Colonic mucosa (tissue), 4 donors: Measurements from ENCODE around the gene FOXC1. TPM values are rescaled to one million over a fixed set of nuclear protein-coding genes. Genes with fewer than 3 reads are reported as not detected.

ENCODE experiments used
- DNase-seq: peaks from one replicate; pipeline ENCODE4 v3.0.0-alpha.2; 2020
- H3K27ac ChIP-seq: fragments of 200-600 bp; one replicate; pipeline ENCODE4 v1.8.0; 2021
- H3K27me3 ChIP-seq: fragments of 200-600 bp; one replicate; pipeline ENCODE4 v1.8.0; 2021
- H3K36me3 ChIP-seq: fragments of 200-600 bp; one replicate; pipeline ENCODE4 v1.8.0; 2021
- H3K4me1 ChIP-seq: fragments of 200-600 bp; one replicate; pipeline ENCODE4 v1.8.0; 2021; ENCODE audit warnings: mild to moderate bottlenecking
- H3K4me3 ChIP-seq: fragments of 200-600 bp; one replicate; pipeline ENCODE4 v1.8.0; 2021
- H3K9ac ChIP-seq, 2 donors: one replicate each; pipeline ENCODE4 v1.7.0; 2013; ENCODE audit warnings: control low read depth in 2 of 2, low read depth in 2 of 2, low read length in 2 of 2
- H3K9me3 ChIP-seq: fragments of 200-600 bp; one replicate; pipeline ENCODE4 v1.8.0; 2021
- intact Hi-C: fragments of 100-400 bp; cut with DNase I; formaldehyde crosslinking; loops from one replicate; pipeline ENCODE4 v1.14.1; 2022
- total RNA-seq, 2 donors: library from RNA; stranded (reverse); fragmentation: NEBNext Ultra II Directional in 1 of 2; extraction: Animal tissue kit (Norgen Biotek cat#: 25700) in 1 of 2; gene quantifications; one replicate each; pipeline ENCODE4 v1.2.1, GENCODE V29; 2021
- TF ChIP-seq, protein P1 (sequence below): fragments of 200-600 bp; IDR thresholded peaks from one replicate; pipeline ENCODE4 v1.8.0; 2022; ENCODE audit warnings: antibody characterized with exemption, mild to moderate bottlenecking
- donor health status: healthy.
- donor health status: DM: no; HTN: no; CAD: no.
- donor health status: DM: no; HTN: no; CAD: no.

The FOXC1 gene
- total RNA-seq, 2 donors from 2014 or later: 0.69 to 1.5 TPM

DNA sequence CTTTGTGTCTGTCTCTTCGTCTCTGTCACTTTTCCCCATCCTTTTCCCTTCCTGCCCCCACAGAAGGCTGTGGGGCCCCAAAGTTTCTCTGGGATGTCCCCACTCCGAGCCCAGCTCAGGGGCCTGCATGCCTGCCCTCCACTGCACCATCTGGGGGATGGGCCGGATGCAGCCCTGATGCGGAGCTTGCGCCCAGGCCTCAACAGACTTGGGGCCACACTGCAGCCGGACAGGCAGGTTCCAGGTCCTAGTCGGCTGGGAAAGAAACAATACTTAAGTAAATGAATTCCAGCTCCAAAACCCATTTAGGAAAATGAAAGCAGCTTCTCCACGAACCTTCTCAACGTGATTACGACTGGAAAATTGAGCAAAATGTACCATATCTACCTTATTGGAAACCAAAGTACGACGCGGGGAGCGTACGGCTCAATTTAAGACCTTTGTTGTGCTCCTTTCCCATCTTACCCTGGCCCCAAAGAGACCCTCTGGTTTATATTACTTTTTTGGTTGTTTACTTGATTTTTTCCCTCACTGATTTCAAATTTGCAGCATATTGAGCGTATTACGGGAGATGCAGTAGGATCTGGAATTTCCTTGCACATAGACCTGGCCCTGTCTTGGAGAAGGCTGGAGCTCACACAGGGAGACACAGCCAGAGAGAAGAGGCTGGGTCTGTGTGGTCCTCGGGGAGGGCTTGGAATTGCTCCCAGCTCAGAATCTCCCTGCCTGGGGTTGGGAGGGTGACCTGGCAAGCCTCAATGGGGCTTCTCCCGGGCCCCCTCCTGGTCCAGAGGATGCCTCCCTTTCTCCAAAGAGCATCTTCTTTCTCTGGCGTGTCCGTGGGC is 8.0 kb downstream of the FOXC1 start:
- H3K4me3 ChIP-seq: no peak overlapping the region
- H3K27ac ChIP-seq: no peak overlapping the region
- no peaks in the 10 kb centered on the region for H3K4me1 ChIP-seq
- no peaks in the 10 kb centered on the region for H3K36me3 ChIP-seq
- no peak for DNase-seq
- H3K9me3 ChIP-seq: no peaks in the 10 kb centered on the region
- TF ChIP-seq, protein P1, sequence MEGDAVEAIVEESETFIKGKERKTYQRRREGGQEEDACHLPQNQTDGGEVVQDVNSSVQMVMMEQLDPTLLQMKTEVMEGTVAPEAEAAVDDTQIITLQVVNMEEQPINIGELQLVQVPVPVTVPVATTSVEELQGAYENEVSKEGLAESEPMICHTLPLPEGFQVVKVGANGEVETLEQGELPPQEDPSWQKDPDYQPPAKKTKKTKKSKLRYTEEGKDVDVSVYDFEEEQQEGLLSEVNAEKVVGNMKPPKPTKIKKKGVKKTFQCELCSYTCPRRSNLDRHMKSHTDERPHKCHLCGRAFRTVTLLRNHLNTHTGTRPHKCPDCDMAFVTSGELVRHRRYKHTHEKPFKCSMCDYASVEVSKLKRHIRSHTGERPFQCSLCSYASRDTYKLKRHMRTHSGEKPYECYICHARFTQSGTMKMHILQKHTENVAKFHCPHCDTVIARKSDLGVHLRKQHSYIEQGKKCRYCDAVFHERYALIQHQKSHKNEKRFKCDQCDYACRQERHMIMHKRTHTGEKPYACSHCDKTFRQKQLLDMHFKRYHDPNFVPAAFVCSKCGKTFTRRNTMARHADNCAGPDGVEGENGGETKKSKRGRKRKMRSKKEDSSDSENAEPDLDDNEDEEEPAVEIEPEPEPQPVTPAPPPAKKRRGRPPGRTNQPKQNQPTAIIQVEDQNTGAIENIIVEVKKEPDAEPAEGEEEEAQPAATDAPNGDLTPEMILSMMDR: no peak
- intact Hi-C loops: no loop called here
- no peak overlapping the region for H3K9ac ChIP-seq
- peaks cover 56% of the 10 kb centered on the region for H3K27me3 ChIP-seq

DNA sequence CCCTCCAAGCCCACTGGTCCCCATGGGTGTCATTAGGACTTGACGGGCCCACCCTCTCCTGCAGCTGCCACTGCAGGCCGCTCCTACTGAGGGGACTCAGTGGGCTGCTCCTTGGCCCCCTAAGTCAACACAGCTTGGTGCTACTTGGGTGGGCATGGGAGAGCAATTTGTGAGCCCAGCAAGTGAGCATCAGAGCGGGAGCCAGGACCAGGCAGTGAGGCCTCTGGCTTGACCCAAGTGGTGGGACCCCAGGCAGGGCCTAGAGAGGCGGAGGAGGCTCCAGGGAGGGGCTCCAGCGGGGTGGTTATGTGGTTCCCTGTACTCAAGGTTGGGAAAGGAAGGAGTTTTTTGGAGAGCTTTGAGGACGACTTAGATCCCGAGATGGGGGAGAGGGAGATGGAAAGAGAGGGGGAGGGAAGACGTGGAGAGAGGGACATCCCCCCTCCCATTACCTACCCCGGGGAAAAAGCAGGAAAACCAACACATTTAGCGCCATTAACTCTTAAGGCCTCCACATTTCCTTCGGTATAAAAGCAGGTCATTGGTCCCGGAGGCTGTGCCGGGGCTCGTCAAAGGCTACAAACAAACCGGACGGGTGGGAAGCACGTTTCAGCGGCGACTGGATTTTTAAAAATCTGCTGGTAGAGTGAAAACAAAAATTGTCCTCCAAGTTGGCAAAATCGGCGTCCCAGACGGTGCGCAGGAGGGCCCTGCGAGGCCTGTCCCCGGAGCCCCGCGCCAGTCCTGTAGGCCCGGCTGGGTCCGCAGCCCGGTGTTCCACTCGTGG is 8.8 kb downstream of the FOXC1 start:
- Histone ChIP-seq H3K4me3 (no peak overlapping the region), H3K36me3 (no peaks in the 10 kb centered on the region), H3K9ac (no peak overlapping the region), H3K27me3 (peaks cover 51% of the 10 kb centered on the region), H3K27ac (no peak overlapping the region), H3K9me3 (no peaks in the 10 kb centered on the region), H3K4me1 (no peaks in the 10 kb centered on the region)
- TF ChIP-seq, protein P1: no peak
- intact Hi-C loops: no loop called here
- DNase-seq: no peak

DNA sequence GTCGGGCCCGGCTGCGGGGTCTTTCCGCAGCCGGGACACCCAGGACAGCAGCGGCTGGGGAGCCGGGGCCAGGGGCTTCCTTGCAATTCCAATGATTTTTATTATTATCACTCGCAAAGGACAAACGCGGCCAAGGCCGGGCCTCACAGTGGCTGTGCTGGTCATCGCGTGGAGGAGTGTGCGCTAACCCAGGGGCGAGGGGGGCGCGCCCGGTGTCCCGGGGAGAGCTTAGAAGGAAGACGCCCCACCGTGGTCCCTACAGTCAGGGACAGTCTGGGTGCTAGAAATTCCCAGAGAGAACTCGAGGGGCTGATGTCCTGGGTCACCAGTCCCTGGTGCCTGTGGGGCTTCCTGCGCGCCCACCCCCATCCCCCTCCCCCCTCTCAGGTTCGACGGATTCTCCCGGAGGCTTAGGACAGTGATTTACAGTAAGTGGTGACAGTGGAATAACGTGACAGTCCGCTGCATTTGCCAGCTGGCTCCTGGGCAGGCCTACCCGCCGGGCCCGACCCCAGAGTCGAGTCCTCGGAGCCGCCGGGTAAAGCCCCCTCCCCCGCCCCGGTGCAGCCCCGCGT is 9.5 kb downstream of the FOXC1 start:
- no peak for DNase-seq
- peaks cover 49% of the 10 kb centered on the region for H3K27me3 ChIP-seq
- no peaks in the 10 kb centered on the region for H3K36me3 ChIP-seq
- no peak overlapping the region for H3K9ac ChIP-seq
- H3K4me1 ChIP-seq: no peaks in the 10 kb centered on the region
- no peak overlapping the region for H3K27ac ChIP-seq
- H3K9me3 ChIP-seq: no peaks in the 10 kb centered on the region
- H3K4me3 ChIP-seq: no peak overlapping the region
- TF ChIP-seq, protein P1: no peak
- intact Hi-C loops: no loop called here

DNA sequence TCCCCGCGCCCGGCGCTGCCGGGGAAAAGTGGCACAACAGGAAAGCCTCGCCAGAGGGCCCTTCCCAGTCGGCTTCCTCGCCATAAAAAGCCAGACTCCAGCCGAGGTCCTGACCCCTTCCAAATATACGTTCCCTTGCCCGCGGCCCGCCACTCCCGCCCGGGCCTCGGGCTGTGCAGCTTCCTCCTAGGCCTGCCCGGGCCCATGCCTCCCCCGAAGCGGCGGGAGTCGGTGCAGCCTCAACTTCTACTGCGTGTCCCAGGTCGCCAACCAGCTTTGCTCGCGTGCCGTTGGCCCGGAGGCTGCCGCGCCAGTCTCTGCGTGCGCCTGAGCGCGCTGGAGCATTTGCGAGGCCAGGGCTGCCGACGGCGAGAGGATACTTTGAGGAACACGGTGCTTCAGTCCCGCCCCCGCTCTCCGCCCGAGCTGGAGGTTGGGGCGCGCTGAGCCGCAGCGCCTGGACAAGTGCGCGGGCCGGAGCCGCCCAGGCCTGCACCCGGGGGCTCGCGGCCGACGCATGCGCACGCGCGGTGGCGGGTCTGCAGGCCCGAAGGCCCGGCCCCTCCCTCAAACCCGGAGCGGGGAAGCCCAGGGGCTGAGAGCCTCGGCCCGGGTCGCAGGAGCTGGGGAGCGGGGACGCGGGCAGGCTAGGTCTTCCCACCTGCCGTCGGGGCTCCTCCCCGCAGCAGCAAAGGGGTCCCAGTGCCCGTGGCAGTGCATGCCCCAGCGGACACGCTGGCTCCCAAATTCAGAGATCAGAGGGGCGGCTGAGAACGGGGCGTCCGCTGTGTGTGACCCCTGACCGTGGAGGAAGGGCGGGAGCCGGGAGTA is 10.2 kb downstream of the FOXC1 start:
- intact Hi-C loops: no loop called here
- Histone ChIP-seq H3K9ac (no peak overlapping the region), H3K4me1 (no peaks in the 10 kb centered on the region), H3K27me3 (peaks cover 45% of the 10 kb centered on the region), H3K4me3 (no peak overlapping the region), H3K36me3 (no peaks in the 10 kb centered on the region), H3K9me3 (no peaks in the 10 kb centered on the region), H3K27ac (no peak overlapping the region)
- TF ChIP-seq, protein P1: no peak
- DNase-seq: no peak

DNA sequence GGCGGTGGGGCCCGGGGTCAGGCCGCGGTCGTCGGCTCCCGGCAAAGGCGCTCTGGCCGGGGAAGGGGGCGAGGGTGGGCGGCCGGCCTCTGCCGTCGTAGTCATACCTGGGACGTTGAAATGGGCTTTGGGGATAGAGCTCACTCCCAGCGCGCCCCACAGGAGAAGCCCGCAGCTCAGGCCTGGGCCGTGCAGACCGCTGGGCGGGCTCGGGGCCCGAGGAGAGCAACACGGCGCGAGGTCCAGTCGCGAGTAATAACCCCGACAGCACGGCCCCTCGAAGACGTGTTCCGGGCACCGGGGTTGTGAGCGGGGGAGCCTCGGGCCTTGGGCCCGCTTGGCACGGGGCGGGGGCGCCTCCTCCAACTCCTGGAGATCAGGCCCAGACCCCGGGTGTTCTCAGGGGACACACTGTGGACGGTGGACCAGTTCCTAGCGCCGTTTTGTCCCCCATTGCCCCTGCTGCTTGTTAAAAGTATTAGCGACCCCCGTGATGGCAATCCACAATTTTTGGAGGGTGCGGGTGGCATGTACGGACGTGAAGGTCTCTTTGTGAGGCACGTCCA is 10.9 kb downstream of the FOXC1 start:
- TF ChIP-seq, protein P1: no peak
- H3K27ac ChIP-seq: no peak overlapping the region
- no peak for DNase-seq

More for the DNA sequence above, 10.9 kb downstream of the FOXC1 start:
- Histone ChIP-seq H3K9ac (no peak overlapping the region), H3K4me1 (no peaks in the 10 kb centered on the region), H3K27me3 (peaks cover 38% of the 10 kb centered on the region), H3K9me3 (no peaks in the 10 kb centered on the region), H3K36me3 (no peaks in the 10 kb centered on the region), H3K4me3 (no peak overlapping the region)
- intact Hi-C loops: no loop called here
